OCI-LY3 (cell line): ENCODE results near the gene S100A9.

Experiments
- CTCF ChIP-seq: fragments of 200-600, 300-600 bp; sonication (generic); IDR thresholded peaks from 2 replicates; pipeline ENCODE4 v1.5.1; 2014; ENCODE audit warnings: antibody characterized with exemption, low read length, low read depth
- EZH2phosphoT487 ChIP-seq: fragments of 200-600 bp; shearing (Covaris generic); IDR thresholded peaks from 2 replicates; pipeline ENCODE4 v1.6.1; 2018; ENCODE audit warnings: antibody characterized with exemption, mixed run types, low read depth

- TF ChIP-seq CTCF (no peak), EZH2phosphoT487 (no peak)
Measured at GRCh38 chr1:153372571-153372970, 14.9 kb downstream of the S100A9 start.
